Bronchial epithelial cell (primary cell): Measurements from ENCODE around the gene FOXF1. TPM values are rescaled to one million over a fixed set of nuclear protein-coding genes. Genes with fewer than 3 reads are reported as not detected.

ENCODE experiments used
- DNase-seq: peaks from one replicate; pipeline ENCODE4 v3.0.0-alpha.2; 2010; ENCODE audit warnings: low read depth
- FAIRE-seq: peaks from 2 replicates; lab custom pipeline; 2011; peaks lifted over from hg19 to GRCh38; lab: Jason Lieb, UNC
- H3K27me3 ChIP-seq: 2 replicates; pipeline ENCODE4 v1.5.1; 2011; ENCODE audit warnings: low read length; ENCODE audit not compliant: control insufficient read depth, insufficient read depth
- H3K36me3 ChIP-seq: 2 replicates; pipeline ENCODE4 v1.5.1; 2011; ENCODE audit warnings: low read length; ENCODE audit not compliant: control insufficient read depth, insufficient read depth
- H3K4me3 ChIP-seq: 2 replicates; pipeline ENCODE4 v1.5.1; 2011; ENCODE audit warnings: mild to moderate bottlenecking, low read depth, low read length, control low read depth
- CTCF ChIP-seq: IDR thresholded peaks from 2 replicates; pipeline ENCODE4 v1.5.1; 2011; ENCODE audit warnings: mild to moderate bottlenecking, moderate library complexity, low read length, control low read depth, inconsistent platforms; ENCODE audit not compliant: insufficient read depth, severe bottlenecking
- total RNA-seq: library from RNA; depleted of rRNA; stranded (reverse); fragments of >200 nt; gene quantifications from 2 replicates; pipeline ENCODE4 v1.2.1, GENCODE V29; 2014

The FOXF1 gene
- total RNA-seq, 1 donor from 2014 or later, result 0.26 TPM

GRCh38 chr16:86496262-86496928 lies 13.9 kb upstream of the FOXF1 start:
- FAIRE-seq (no peak), DNase-seq (no peak)
- peaks cover 81% of the 10 kb centered on the region for H3K27me3 ChIP-seq
- no peak for TF ChIP-seq CTCF
- no peak overlapping the region for H3K4me3 ChIP-seq
- no peaks in the 10 kb centered on the region for H3K36me3 ChIP-seq

GRCh38 chr16:86496929-86497461 lies 13.3 kb upstream of the FOXF1 start:
- peaks cover 82% of the 10 kb centered on the region for H3K27me3 ChIP-seq
- TF ChIP-seq CTCF, result no peak
- H3K36me3 ChIP-seq, result no peaks in the 10 kb centered on the region
- FAIRE-seq (no peak), DNase-seq (no peak)
- no peak overlapping the region for H3K4me3 ChIP-seq

GRCh38 chr16:86497551-86498021 lies 12.7 kb upstream of the FOXF1 start:
- Histone ChIP-seq H3K4me3 (no peak overlapping the region), H3K27me3 (peaks cover 84% of the 10 kb centered on the region), H3K36me3 (no peaks in the 10 kb centered on the region)
- DNase-seq (no peak), FAIRE-seq (no peak)
- TF ChIP-seq CTCF, result no peak

- no peaks in the 10 kb centered on the region for H3K36me3 ChIP-seq
- FAIRE-seq, result no peak
Measured at GRCh38 chr16:86498155-86498670, 12.1 kb upstream of the FOXF1 start.

GRCh38 chr16:86498671-86499439 lies 11.5 kb upstream of the FOXF1 start:
- TF ChIP-seq CTCF, result no peak
- FAIRE-seq, result no peak
- Histone ChIP-seq H3K36me3 (no peaks in the 10 kb centered on the region), H3K27me3 (peaks cover 87% of the 10 kb centered on the region), H3K4me3 (no peak overlapping the region)
- no peak for DNase-seq

More at GRCh38 chr16:86498155-86498670, 12.1 kb upstream of the FOXF1 start:
- no peak for DNase-seq
- Histone ChIP-seq H3K4me3 (no peak overlapping the region), H3K27me3 (peaks cover 86% of the 10 kb centered on the region)
- TF ChIP-seq CTCF, result no peak
